Panc1 (cell line): ENCODE data around the gene SLC52A3.
"Not testable (repeated sequence)": the region's sequence is repeated elsewhere in the genome, so short reads cannot be mapped to it uniquely, and the experiment has no call there.

ENCODE experiments used
- SIN3A ChIP-seq: IDR thresholded peaks from 2 replicates; pipeline ENCODE4 v1.6.1; 2012; ENCODE audit warnings: low read depth, mild to moderate bottlenecking, low read length, moderate library complexity, borderline replicate concordance; ENCODE audit not compliant: insufficient read depth
- TF ChIP-seq, protein P1 (sequence below): fragments of 450-650 bp; IDR thresholded peaks from 2 replicates; pipeline ENCODE4 v1.5.1; 2017; ENCODE audit warnings: mild to moderate bottlenecking

GRCh38 chr20:811776-812434, 43.6 kb upstream of the SLC52A3 start:
- TF ChIP-seq, protein P1, sequence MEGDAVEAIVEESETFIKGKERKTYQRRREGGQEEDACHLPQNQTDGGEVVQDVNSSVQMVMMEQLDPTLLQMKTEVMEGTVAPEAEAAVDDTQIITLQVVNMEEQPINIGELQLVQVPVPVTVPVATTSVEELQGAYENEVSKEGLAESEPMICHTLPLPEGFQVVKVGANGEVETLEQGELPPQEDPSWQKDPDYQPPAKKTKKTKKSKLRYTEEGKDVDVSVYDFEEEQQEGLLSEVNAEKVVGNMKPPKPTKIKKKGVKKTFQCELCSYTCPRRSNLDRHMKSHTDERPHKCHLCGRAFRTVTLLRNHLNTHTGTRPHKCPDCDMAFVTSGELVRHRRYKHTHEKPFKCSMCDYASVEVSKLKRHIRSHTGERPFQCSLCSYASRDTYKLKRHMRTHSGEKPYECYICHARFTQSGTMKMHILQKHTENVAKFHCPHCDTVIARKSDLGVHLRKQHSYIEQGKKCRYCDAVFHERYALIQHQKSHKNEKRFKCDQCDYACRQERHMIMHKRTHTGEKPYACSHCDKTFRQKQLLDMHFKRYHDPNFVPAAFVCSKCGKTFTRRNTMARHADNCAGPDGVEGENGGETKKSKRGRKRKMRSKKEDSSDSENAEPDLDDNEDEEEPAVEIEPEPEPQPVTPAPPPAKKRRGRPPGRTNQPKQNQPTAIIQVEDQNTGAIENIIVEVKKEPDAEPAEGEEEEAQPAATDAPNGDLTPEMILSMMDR = not testable (repeated sequence)
- not testable (repeated sequence) for TF ChIP-seq SIN3A
